ENCODE results near the gene IZUMO3. TPM values are rescaled to one million over a fixed set of nuclear protein-coding genes. Genes with fewer than 3 reads are reported as not detected.

IZUMO3 gene
- total RNA-seq, 1 donor from 2014 or later: not detected

GRCh38 chr9:24497671-24498070 lies 48.0 kb downstream of the IZUMO3 start:
- Histone ChIP-seq H3K4me3 (no peak overlapping the region), H3K27me3 (no peaks in the 10 kb centered on the region), H3K36me3 (no peaks in the 10 kb centered on the region), H3K4me1 (no peaks in the 10 kb centered on the region), H3K27ac (no peak overlapping the region), H3K9me3 (no peaks in the 10 kb centered on the region)
- intact Hi-C loops (cut with DNase I): no loop called here
- no peak for DNase-seq (ENCODE audit: low spot score in 2 of 2)
- TF ChIP-seq CTCF (IDR thresholded peaks at IDR 0.05): no peak
